ENCODE measurements around the gene DGAT2.
"Not testable (repeated sequence)": the region's sequence is repeated elsewhere in the genome, so short reads cannot be mapped to it uniquely, and the experiment has no call there.

The DGAT2 gene

DNA sequence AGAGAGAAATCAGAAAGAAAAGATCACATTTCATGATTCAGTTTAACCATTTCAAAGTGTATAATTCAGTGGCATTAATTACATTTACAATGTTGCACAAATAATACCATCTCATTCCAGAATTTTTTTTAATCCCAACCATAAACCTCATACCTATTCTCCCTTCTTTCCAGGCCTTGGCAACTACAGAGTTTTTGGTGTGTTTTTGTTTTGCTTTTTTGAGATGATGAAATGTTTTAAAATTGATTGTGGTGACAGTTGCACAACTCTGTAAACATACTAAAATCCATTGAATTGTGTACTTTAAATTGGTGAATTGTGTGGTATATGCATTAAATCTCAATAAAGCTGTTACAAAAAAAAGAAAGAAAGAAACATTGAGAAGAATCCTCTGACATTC is 13.6 kb upstream of the DGAT2 start:
- not testable (repeated sequence) for DNase-seq (ENCODE audit: low spot score)

DNA sequence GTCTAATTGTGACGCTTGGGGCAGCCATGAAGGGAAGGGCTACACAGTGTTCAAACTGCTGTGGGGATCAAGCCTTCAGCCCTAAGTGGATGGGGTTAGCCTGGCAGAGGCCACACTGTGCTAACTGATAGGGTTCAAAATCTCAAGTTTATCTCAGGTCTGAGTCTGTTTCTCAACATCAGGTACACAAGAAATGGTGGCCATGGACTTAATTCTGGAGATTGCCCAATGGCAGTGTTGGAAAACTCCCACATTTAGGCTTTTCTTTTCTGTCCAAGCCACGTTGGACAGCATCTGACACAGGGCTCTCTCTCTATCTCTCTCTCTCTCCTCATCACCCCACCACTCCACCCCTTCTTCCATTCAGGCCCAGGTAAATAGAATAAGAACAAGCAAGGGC is 10.9 kb upstream of the DGAT2 start:
- no peak for DNase-seq (ENCODE audit: low spot score)

DNA sequence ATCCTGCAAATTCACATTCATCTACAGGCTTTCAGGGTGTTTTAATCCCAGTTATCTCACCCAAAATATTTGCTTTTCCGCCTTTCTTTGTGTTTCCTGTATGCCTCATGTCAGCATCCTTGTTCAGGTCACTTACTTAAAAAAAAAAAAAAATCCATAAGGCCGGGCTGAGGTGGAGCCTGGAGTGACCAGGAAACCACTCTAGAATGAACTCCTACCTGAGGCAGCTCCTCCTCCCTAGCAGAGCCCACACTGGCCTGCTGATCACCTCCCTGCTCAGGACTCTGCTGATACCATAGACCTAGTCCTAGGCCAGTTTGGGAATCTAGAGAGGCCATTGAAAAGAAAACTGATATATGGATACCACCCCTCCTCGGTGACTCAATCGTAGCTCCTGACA is 8.7 kb upstream of the DGAT2 start:
- DNase-seq (ENCODE audit: low spot score): no peak

DNA sequence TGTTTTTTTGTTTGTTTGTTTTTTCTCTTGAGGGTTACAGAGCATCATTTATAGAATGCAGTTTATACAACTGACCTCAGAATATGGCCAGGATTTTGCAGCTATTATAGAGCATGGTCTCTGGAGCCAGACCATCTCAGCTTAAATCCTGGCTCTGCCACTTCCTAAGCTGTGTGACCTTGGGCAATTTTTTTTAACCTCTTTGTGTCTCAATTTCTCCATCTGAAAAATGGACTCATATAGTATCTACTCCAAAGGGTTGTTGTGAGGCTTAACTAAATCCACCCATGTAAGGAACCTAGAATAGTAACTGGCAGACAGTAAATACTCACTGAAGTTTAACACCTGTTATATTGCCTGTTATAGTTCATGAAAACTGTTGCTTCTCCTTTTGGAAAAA is 8.3 kb upstream of the DGAT2 start:
- no peak for DNase-seq (ENCODE audit: low spot score)

DNA sequence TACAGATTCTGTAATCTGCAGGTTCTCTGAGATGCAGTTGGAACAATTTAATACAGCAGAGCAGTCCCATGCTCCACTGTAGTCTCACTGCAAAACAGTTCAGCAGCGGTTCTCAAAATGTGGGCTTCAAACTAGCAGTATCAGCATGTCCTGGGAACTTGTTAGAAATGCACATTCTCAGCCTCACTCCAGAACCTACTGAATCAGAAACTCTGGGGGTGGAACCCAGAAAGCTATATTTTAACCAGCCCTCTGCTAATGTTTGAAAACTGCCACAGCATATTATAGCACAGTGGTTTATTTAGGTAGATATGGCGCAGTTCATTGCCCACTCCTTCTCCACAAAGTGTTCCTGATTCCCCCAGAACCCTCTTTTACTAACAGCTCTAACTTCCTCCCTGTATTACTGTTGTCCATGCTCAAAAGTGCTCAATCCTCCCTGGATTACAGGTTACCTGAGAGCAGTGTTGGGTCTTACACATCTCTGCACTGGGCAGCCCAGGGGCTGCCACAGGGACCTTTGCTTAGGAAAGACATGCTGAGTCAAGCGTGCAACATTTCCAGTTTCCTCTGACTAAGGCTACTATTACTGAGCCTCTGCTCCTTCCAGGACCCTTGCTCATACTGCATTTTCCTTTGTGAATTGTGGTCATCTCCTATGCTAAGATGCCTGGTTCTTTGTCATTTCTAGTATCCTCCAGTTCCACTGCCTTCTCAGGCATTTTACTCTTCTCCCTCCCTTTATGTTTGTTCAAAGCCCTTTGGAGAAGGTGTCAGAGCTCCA is 7.7 kb upstream of the DGAT2 start:
- no peak for DNase-seq (ENCODE audit: low spot score)

DNA sequence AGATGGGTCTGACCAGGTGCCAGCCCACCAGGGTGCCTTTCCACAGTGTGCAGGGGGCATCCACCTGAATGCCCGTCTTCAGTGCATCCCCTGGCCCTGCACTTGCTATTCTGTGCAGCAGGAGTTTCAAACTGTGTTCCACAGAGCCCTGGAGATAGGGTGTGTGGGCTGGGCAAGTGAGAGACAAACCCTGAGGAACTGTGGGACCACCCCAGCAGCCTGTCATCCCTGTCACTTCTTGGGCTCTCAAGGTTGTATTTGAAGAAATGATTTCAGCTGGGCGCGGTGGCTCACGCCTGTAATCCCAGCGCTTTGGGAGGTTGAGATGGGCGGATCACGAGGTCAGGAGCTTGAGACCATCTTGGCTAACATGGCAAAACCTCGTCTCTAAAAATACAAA is 6.4 kb upstream of the DGAT2 start:
- DNase-seq (ENCODE audit: low spot score): no peak

DNA sequence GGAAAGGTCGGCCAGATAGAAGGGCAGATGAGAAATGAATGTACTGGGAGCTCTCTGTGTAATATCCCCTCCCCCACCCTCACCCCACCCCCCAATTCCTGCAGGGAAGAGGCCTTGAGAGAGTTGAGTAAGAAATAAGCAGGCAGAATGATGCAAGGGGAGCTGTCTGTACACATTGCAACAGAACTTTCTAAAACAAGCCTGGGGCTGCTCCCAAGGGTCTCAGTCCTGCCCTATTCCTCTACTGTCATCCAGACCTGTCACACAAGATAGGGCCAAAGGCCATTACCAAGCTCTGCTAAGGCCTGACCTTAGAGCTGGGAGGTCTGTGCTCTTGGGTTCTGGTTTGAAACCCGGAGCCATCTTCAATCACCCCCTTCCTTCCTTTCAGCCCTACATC is 5.7 kb upstream of the DGAT2 start:
- DNase-seq (ENCODE audit: low spot score): no peak

DNA sequence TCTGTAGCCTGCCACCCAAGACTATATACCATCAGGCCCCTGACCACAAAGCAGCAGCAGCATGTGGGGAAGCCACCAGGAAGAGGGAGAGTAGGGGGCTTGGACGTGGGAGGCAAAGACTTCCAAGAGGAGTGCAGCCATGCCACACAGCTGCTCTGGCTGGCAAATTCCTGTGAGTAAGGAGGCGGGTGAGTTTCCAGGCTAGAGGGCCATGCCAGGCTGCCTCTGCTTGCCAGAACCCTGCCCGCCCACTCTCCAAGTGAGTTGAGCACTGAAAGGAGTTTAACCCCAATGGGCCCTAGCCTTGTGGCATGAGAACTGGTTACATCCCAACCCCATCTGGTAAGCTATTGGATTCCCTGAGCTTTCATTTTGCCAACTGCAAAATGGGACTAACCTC is 4.7 kb upstream of the DGAT2 start:
- no peak for DNase-seq (ENCODE audit: low spot score)

DNA sequence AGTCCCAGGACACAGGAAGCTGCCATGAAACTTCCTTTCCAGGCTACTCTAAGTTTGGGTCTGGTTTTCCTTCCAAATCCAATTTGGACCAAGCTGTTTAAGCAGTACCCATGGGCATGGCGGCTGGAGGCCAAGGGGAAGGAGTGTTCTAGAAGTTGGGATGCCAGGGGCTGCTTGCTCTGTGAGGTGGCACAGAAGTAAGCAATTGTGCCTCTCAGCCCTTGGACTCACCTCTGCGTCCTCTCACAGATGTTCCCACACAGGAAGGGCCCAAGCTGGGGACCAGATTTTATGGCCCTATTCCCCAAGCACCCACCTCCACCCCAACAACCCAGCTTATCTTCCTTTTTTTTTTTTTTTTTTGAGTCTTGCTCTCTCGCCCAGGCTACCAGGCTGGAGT is 3.5 kb upstream of the DGAT2 start:
- DNase-seq (ENCODE audit: low spot score): no peak

DNA sequence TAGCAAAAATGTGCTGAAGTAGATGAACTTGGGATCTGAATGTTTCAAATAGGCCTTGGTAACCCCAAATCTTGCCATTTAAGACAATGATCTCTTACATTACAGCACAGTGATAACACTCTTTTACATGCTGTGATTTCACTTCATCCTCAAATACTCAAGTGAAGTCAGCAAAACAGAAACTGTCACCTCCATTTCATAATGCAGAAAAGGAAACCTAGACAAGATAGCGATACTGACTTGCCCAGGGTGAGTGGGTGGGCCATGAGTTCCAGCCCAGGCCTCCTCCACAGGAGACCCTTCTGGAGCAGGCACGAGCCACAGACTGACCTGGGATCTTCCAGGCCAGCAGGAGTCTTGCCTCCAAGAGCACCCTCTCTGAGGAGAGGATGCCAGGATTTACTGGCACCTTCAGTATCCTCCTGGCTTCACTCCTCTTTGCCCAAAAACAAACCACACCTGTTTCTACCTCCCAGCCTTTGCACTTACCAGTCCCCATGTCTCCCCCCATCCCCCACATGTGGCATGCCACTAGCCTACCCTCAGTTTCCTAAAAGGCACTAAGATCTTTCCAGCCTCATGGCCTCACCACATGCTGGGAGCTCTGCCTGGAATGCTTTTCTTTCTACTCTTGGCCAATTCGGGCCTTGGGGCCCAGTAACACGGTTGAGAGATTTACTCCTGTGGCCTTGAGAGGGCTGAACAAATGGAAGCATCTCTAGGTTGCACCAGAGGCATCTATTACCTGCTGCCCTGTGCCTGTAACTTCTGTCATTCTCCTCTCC is 1.9 kb upstream of the DGAT2 start:
- DNase-seq (ENCODE audit: low spot score): no peak

DNA sequence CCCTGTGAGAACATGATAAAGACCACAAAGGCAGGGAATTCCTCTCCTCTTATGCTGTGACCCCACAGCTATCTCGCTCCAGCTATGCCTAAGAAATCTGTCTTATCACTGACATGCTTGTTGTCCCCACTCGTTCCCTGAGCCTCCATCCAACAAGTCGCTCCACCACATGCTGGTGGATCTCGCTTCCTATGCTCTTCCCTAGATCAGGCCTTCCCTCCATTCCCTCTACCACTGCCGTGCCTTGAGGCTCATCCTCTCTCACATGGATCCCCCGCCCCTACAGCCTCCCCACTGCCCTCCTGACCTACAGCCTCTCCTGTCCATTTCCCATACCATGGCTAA is 1.4 kb upstream of the DGAT2 start:
- no peak for DNase-seq (ENCODE audit: low spot score)

DNA sequence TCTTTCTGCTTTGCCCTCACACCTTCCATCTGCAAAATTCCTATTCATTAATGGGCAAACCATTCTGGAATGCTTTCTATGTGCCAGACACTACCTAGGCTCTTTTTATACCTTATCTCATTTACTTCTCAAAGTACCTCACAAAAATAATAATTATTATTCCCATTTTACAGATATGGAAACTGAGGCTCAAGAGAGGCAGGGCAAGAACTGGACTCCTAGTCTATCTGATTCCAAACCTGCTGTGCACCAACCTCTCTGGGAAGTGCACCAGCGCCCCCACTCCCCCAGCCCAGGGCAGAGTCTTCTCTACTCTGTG is 826 bp upstream of the DGAT2 start:
- DNase-seq (ENCODE audit: low spot score): no peak

DNA sequence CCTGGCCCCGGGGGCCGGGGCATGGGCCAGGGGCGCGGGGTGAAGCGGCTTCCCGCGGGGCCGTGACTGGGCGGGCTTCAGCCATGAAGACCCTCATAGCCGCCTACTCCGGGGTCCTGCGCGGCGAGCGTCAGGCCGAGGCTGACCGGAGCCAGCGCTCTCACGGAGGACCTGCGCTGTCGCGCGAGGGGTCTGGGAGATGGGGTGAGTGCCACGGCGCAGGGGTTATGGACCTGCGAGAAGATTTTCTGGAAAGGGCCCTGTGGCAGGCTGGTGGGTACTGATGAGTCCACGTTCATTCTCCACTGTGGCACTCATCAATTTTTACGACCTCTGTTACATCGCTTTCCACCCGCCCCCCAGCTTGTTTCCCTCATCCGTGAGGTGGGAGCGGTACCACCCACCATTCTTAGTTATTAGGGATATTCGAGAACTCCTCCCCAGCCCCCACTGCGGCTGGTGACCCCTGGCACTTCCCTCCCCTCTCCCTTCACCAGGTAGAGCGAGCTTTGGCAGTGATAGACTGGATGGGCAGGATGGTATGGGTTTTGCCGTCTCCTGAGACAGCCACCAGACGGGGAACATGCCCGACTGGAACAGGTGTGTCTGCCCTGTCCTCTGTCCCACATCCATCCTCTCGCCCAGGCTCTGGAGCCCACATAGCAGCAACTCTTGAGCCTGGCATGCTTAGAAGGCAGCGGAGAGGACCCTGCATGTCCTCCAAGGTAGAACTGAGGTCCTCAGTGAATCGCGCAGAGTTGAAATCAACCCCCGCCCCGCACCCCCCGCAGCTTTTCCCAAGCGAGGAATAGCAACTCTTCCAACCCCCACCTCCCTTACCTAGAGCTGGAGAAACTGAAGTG is 562 bp downstream of the DGAT2 start:
- no peak for DNase-seq (ENCODE audit: low spot score)

DNA sequence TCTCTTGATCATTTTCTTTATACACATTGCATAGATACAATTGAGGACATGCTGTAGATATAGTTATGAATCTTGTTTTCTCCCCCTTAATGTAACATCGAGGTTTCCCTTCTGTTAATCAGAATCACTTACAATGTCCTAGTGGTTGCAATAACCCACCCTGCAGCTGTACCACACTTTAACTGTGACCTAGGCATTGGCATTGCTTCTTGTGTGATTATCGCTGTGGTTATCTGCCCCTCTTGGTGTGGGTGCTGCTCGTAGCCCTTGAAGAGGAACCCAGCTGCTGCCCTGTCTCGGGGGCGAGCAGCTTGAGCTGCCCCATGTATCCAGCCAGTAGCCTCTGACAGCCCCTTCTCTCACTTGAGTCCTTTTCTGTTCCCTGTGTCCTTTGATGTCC is 1.5 kb downstream of the DGAT2 start:
- no peak for DNase-seq (ENCODE audit: low spot score)

DNA sequence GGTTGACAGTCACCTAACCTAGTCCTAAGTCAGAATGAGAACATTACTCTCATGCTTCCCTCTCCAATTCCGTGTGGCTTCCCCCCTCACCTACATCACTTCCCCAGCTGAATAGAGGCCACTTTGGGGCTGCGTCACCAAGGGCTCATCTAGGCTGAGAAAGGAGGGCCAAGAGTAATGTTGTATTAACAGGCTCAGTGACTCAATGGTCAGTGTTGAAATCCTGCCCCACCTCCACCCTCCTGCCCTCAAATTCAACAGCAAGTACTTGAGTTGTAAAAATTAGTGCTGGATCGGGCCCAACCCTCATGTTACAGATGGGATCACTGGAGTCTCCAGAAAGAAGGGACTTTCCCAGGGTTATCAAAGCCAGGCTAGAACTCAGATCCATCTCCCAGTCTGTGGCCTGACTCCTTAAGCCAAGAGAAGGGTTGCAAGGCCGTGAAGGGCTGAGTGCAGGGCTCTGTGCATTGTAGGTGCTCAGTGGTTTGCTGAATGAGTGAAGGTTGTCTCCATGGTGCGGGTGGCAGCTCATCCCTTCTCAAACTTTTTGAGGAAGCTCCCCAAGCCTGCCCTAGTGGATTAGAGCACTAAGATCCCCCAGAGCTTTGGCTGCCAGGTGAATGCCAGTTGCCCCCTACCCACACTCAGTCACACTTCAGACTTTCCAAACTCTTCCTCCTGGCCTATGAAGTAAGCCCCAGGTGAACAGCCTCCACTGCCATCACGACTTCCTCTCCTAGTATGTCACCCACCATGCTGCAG is 3.2 kb downstream of the DGAT2 start:
- no peak for DNase-seq (ENCODE audit: low spot score)

DNA sequence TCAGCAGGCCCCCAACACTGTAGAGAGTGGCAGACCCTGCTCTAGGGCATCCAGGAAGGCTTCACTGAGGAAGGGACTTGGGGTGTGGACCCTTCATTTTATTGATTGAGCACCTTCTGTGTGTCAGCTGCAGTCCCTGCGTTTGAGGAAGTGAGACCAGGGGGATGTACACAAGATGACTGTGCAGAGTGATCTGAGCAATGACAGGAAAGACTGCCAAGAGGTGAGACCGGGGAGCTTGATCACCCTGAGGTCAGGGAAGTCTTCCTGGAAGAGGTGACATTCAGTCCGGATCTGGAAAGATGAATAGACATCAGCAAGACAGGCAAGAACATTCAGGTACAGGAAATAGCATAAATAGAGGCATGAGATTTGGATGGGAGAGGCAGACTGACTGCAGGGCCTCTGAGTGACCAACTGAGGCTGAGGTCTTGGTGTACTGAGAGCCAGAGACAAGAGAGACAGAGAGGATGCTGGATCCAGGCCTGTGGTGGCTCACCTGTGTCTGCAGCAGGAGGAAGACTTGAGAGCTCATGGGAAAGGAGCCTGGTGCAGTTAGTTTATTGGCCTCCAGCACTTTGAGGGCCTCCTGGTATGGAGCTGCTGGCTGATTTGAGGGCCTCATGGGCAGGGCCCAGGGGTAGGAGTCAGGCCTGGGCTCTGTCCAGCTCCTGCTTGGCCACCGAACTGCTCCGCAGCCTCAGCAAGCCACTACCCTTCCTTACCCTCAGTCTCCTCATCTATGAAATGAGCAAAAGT is 5.2 kb downstream of the DGAT2 start:
- DNase-seq (ENCODE audit: low spot score): no peak

DNA sequence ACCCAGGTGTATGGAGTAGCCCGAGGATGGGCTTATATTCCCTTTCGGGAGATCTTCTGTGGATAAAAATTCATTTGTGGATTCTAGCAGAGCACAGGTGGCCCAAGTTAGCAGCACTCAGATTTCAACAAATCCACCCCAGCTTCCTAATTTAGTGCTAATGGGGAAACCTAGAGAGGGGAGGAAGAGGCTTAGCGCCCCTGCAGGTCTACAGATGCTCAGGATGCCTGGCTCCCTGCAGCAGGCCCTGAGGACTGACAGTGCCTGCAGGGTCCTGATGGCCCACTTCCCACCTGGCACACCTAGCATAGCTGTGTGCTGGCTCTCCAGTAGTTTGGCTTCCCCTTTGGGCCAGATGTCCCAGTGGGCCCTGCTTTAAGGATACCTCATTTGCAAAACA is 6.5 kb downstream of the DGAT2 start:
- DNase-seq (ENCODE audit: low spot score): no peak

DNA sequence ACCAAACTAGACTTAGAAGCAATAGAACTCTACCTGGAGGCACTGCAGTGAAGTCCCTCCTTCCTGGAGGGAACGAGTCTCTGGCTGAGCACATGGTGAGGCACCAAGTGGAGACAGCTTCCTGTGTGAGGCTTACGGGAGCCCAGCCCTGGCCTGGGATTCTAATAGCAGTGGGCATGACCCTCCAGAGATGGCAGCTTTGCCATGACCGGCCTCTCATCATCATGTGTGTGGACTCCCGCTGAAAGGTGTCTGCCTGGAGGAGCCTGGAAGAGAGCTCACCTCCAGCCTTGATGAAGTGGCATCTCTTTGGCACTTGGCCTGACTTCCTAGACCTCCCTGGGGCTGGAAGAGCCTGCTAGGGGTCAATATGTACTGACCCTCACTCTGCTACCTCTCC is 8.0 kb downstream of the DGAT2 start:
- no peak for DNase-seq (ENCODE audit: low spot score)

DNA sequence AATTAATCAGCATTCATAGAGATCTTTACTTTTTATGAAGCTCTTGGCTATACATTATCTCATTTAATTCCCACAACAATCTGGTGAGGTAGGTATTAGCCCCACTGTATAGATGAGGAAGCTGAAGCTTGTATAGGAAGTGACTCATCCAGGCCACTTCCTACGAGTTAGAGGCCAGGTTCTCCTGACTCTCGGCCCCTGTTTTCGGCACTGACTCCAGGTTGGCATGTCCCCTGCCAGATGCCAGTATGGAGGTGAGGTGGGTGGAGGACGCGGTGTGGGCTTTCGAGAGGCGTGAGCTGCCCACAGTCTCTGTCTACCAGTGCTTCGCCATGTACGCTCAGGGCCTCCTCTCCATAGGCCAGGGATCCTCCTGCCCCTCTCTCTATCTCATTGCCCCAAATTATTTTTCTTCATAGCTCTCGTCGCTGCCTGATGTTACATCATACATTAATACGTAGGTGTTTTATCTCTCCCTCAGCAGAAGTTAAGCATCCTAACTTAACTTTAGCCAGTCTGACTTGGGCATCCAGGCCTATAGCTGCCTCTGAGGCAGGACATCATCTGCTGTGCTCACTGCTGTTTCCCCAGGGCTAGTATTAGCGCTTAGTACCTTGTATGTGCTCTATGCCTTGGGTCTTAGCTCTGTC is 9.0 kb downstream of the DGAT2 start:
- no peak for DNase-seq (ENCODE audit: low spot score)

DNA sequence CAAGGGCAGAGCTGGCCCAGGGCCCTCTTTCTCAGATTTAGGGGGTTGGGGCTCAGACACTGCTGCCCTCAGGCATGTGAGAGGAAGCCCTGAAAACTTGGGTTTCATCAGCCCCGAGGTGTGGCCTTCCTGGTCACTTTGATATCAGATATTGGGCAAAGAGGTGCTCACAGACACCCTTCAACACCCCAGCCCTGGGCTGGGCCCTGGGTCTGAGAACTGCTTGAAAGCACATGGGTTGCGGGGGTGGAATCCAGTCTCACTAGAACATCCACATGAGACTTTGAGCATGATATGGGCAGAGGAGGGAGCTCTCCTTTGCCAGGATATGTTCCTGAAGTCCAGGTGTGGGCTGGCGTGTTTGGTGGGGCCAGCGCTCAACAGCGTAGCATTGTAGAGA is 10.4 kb downstream of the DGAT2 start:
- no peak for DNase-seq (ENCODE audit: low spot score)

DNA sequence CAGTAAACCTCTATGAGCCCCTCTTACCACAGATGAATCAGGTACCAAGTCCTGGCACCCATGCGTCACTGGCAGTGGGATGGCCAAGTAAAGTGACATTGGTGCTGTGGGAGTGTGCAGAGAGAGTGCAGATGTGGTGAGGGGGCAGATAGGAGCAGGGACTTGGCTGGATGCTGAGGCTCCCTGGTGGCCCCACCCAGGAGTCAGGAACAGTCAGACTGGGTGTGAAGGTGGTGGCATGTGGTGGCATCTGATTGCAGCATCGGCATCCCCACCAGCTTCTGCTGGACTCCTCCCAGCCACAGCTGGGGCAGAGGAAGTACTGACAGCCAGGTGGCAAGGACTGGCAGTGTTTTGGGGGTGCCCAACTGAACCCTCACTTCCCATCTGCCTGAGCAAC is 11.4 kb downstream of the DGAT2 start:
- no peak for DNase-seq (ENCODE audit: low spot score)
